NCI-H1436 (cell line): Measurements from ENCODE around the gene CDPF1.

ENCODE experiments used
- DNase-seq: peaks from one replicate; lab custom pipeline; 2025; lab: John Stamatoyannopoulos, UW

Gene CDPF1

DNA sequence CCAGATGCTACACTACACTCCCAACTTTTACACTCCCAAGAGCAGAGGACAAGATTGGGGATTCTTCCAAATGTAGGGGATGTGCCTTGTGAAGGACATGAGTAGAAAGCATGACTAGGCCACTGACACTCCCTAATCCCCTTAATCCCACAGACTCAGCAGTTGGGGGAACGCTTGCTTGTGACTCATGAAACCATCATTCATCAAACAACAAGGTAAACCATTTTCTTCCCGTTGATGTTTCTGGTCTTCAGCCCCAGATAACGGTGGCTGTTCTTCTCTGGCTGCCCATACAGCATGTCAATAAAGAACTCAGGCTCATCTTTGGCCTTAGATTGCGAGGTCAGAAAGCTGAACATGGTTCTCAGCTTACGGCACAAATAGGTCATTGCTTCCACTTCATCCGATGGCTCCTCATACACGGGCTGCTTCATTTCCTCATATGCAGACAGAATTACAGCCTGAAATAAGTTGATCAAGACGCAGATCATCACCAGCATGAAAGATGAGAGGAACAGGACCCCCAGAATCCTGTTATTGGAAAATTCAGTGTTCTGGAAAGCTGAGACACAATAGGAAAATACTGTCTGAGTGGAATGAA lies 6.4 kb upstream of the CDPF1 start:
- DNase-seq = no peak

DNA sequence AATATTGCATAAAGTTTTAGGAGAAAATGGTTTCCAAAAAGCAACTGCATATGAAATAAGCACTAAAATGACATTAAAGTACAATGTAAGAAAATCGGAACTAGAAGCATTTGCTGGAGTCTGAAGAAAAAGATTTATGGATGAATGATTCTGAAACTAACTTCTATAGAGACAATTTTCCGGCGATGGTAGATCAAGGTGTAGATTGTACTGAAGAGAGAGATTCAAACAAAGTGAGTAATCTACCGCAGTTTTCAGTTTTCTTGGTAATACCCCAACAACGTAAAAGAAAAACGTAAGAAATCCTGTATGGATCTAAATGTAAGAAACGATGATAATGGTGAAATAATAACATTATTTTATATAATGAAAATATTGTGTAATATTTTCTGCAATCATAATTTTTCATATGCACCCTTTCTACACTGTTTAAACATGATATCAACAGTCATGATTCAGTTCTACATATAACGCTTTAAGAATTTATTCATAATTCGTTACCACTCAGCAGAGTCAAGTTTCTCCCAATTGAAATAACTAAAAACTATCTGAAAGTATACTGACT lies 1.8 kb upstream of the CDPF1 start:
- no peak for DNase-seq

DNA sequence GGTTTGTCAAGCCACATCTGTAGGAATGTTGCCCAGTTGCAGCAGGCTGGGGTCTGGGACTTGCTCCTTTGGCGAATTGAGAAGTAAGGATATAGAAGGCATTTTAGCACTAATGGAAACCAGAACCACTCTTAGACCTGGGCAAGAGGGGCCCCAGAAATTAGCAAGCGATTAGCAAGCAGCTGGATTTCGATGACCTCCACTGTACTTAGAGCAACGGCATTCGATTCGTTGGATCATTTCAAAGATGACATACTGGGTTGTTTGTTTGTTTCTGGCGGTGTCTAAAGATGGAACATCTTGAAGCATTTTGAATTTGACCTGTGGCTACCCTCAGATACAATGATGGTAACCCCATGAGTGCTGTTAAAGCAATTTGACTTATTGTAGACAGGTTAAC lies 1.2 kb upstream of the CDPF1 start:
- no peak for DNase-seq

DNA sequence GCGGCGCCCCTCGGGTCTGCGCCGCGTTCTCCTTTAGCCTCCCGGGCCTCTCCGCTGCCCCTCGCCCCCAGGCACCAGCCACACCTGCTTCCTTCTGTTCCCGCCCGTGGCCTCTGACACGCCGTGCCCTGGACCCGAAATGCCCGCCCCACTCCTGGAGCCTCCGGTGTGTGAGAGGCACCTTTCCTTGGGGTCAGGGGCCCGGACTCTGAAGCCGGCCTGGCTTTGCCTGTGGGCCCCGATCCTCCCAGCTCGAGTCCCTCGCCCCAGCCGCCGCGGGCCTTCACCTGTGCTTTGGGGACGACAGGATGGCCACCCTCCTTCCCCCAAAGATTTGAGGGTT lies 661 bp upstream of the CDPF1 start:
- no peak for DNase-seq

DNA sequence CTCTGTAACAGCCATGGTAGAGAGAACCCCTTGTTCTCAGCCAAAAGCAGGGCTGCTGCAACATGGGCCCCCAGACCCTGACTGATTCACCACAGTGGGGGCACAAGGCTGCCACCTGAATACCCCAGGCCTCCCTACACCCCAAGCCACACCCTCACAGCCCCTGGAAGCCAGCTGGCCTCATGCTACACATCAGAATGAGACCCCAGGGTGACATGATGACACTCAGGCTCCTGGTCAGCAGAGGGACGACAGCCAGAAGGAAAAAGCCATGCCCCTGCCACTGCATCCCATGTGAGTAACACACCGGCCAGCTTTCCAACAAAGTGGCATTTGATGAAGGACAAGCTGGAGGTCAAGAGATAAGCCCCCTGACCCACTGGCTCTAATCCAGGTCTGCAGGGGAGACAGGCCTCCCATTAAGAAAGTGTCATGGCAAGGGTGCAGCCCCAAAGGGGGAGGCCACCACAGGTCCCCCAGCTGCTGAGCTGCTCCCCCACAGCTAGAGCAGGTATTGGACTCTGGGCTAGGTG lies 2.6 kb downstream of the CDPF1 start:
- no peak for DNase-seq

DNA sequence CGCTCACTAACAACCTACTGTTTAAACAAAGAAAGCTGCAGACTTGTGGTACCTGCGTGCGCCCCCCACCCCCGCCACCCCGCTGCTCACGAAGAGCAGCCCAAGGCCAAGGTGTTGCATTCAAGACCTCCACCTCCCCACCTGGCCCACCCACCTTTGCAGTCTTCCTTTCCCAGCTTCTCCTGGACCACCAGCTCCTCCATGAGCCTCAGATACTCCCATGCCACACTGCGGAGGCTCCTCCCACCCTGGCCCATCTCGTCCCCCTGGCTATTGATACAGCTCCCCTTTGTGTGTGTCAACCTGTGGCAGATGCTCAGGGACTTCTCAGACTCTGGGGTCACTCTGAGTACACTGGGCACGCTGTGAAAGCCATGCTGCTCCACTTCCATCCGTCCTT lies 3.9 kb downstream of the CDPF1 start:
- DNase-seq = no peak

DNA sequence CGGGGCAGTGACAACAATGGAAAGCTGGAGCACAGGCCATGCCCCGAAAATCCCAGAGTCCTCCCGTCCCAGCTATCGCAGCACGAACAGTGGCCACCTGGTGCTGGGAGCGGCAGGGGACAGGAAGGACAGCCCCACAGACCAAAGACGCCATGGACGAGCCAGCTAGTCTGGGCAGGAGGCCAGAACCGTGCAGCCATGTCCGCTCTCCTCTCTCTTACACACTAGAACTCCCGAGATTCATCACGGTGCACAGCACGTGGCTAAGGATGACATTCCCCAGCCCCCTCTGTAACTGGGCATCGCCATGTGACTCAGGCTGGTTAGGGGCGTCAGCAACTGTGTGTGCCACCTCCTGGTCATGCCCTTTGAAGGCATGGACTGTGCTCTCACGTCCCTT lies 4.6 kb downstream of the CDPF1 start:
- no peak for DNase-seq

DNA sequence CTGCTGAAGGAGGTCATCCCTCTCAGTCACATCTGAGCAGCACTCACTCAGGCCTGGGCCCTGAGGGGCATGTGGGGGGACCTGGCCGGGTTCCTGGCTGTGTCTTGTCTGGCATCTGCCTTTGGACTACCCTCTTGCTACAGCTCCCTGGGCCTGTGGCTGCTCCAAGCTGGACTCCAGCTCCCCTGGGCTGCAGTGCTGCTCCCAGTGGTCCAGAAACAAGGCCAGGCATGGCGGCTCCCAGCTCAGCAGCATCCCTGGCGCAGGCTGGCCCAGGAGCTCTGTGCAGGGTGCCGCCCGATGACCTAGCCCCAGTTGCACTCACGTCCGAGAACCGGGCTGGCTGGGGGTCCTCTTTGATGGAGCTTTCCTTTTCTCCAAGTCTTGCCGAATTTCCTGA lies 5.3 kb downstream of the CDPF1 start:
- no peak for DNase-seq

DNA sequence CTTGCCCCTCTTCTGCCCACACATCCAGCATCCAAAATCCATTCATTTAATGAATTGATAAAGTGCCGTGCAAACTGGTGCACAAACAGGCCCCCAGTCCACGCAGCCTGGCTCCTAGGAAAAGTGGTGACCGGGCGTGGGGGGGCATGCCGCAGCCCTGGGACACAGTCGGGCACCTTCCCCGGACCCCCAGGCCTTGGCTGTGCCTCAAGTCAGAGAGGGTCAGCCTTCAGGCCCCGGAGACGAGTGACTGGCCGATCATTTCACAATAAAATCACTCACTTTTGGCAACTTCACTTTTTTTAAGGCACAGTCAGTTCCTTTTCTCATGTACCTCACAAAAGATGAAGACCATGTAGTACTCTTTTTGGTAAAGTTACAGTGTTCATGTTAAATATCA lies 8.0 kb downstream of the CDPF1 start:
- no peak for DNase-seq

DNA sequence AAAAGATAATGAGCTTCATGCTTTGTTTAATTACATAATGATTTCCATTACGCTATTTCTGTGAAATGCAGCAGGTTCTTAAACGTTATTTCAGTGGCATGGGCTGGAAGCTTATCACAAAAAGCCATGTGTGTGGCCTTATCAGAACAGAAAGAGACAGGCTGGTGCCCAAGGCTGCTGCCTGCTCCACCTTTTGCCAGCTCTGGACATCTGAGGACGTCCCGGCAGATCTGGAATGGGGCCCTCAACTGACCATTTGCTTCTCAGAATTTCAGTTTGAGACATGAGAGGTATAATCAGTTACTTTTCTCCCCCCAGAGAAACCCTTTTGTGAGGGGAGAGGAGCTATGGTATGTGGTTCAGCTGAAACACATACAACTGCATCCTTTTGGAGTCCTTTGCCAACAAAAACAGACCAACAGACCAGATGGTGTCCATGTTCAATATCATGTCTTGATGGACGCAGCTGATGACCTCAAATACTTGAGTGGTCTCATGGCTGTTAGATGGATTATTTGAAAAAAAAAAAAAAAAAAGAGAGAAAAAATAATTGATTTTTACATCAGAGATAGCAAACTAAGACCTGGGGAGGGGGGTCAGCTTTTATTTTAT lies 8.6 kb downstream of the CDPF1 start:
- no peak for DNase-seq

DNA sequence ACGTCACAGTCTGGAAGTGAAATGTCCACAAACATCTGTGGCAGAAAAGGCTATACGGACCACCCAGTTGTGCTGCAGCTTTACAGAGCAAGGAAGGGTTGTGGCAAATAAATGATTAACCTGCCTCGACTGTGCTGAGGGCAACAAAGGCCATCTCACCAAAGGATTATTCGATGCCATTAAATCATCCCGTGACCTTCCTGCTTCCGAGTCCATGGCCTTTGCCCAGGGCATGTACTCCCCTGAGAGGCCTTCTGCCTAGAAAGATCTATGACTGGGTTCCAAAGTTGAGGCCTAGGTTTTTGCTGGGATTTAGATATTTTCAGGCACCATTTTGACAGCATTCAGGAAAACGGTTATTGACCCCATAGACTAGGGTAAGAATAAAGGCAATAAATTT lies 9.2 kb downstream of the CDPF1 start:
- no peak for DNase-seq

DNA sequence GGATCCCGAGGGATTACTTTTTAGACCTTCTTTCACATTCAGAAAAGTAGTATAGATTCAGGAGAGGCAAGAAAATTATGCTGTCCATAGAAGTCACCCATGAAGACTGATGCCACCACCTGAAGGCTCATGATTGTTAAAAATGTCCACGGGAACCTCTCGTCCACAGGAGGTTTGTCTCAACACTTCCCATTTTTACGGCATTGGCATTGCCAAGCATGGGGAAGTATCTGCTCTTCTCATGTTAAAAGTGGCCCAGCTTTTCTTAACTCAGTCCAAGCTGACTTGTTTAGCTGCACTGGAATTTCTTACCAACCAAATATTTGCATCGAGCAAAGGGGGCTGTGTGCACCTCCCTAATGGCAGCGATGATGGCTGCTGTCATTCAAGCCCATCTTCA lies 9.6 kb downstream of the CDPF1 start:
- DNase-seq = no peak

DNA sequence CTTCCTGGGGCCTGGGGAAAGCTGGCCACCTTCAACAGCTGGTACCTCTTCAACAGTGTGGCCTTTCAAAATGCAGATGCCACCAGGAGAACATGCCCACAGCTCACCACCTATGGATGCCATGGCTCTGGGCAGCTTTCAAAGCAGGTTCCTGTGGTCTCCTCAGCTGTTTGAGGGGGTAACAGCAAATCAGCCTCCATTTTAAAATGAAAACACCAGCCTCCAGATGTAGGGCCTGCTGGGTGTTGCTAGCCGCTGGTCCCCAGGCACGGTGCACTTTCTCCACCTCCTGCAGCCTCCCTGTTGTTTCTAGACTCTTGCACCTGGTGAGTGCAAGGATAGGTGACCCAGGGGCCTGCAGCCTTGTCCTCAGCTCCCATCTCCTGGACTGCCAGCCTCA lies 10.0 kb downstream of the CDPF1 start:
- no peak for DNase-seq

DNA sequence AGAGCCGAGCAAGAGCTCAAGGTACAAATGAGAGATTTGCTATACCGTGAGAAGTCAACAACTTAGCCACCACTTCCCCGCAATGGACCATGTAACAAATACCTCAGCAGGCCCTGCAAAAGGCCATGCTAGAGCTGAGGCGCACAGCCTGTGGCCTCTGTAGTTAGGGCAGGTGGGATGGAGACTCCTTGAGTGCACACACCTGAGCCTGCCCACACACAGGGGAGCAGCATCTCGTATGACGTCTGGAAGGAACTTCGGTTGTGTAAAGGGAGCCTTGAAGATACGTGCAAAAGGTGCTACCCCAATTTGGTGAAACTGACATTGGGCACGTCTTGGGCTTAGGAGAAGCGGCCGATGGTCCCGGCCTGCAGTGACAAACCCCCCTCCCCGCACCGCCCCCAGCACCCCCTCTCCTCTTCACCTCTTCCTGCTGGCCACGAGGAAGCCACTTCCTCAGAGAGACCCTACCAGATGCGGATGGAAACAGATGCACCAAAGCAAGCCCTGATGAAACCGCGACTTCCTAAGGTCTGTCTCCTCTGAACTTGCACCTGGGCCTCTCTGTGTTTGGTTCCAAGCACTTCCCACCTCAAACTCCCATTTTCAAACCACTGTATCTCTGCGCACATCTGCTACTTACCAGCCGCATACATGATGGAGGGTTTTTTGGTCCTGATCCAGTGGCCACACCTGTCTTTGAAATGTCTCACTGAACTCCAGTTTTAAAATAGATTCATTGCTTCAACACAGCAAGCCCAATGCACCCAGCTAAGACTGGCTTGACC lies 10.6 kb downstream of the CDPF1 start:
- DNase-seq = no peak

DNA sequence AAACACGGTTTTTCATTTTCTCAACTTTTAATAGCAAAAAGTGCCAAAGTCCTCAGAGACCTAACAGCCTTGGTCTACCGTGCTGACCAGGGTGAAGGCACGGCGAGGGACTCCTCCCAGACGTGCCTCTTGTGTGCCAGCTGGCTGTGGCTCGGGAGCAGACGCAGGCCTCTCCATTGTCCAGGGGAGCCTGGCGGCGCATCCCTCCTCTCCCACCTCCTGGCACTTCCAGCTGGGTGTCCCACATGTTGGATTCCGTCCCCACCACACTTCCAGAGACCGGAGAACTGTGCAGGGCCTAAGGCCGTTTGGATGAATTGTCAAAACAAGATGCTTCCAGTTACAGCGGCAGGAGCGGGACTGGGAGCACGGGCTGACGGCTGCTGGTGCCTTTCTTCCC lies 11.6 kb downstream of the CDPF1 start:
- DNase-seq = no peak

DNA sequence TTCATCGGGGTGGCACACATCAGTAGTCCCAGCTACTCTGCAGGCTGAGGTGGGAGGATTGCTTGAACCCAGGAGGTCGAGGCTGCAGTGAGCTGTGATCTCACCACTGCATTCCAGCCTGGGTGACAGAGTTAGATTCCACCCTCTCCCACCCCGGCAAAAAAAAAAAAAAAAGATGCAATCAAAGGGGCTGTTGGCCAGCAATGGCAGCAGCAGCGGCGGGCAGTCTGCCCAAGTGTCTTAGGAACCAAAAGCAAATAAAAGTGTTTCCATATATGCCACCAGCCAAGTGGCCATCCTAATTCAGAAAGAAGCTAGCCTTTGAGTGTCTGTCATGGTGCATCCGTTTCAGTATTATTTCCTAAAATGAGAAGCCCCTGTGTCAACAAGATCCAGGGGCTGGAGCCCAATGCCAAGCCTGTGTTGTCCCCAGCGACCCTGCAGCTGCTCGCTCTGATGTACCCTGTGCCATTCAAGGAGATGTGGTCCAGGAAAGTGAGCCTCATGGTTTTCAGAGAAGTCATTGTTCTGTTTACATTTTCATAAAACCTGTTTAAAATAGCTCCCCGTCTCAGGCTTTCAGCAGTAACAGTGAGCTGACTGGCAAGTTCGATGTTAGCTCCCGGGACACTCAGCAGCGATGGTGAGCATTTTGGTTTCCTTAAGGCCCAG lies 12.5 kb downstream of the CDPF1 start:
- no peak for DNase-seq

DNA sequence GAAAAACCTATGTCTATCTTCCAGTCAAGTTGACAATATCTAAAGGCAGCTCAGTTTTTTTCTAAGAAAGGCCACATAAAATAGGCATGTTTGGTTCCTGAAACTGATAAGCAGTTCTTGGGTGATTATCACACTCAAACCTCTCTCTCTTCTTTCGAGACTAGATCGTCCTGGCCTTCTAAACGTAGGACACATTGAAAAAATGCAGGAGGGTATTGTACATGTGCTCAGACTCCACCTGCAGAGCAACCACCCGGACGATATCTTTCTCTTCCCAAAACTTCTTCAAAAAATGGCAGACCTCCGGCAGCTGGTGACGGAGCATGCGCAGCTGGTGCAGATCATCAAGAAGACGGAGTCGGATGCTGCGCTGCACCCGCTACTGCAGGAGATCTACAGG lies 15.1 kb downstream of the CDPF1 start:
- DNase-seq = no peak

DNA sequence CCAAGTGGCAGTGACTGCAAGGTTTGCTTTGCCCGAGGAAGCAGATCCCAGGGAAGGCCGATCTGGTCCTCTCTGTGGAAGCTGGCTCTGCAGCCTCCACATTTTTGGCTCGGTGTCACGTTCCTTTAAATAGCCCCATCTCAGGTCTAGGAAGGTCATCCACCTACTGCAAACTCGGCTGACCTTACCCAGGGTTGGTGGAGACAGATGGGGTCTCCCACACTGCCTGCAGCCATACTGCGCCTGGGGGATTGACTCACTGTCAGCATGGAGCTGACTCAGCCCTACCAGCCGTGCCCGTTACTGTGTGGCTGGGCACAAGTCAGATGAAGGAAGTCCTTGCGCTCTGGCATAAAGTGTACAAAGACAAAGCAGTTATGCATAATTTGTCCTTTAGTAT lies 16.9 kb downstream of the CDPF1 start:
- peak; percentile 35 for DNase-seq

DNA sequence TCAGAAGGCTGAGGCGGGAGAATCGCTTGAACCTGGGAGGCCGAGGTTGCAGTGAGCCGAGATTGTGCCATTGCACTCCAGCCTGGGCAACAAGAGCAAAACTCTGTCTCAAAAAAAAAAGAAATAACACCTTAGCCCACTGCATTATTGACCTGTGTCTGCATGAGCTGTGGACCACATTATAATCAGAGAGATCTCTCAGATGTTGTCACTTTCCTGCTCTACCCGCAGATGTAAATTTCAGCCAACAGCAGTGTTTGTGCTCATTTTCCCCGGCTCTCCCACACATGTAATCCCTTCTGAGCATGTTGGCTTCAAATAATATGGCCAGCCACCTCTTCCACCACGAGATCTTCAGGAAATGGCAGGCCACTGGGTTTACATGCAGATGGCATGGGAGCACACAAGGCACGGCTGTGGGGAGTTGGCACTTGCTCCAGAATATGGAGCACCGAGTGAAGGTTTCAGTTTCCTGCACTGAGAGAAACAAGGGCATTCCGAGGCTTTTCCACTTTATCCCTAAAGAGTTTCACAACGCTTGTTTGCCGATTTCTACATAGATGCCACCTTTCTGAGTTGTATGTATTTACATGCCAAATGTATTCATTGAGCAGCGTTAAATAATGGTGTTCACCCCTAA lies 19.7 kb downstream of the CDPF1 start:
- no peak for DNase-seq

DNA sequence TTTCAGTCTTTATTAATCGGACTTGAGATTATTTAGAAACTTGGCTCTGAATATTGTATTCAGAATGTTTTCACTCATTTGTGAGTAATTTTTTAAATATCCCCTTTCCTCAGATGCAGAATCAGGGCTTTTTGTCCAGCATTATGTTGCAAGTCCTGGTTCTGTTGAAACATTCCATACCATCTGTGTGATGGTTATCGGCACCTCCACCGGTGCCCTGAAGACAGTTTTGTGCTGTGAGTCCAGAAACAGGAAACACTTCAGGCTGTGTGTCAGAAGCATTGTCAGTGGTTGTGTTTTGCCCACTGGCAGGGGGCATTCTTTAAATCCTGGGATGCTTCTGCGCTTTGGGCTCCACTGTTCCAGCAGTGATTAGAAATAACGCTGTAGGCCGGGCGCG lies 20.4 kb downstream of the CDPF1 start:
- no peak for DNase-seq

DNA sequence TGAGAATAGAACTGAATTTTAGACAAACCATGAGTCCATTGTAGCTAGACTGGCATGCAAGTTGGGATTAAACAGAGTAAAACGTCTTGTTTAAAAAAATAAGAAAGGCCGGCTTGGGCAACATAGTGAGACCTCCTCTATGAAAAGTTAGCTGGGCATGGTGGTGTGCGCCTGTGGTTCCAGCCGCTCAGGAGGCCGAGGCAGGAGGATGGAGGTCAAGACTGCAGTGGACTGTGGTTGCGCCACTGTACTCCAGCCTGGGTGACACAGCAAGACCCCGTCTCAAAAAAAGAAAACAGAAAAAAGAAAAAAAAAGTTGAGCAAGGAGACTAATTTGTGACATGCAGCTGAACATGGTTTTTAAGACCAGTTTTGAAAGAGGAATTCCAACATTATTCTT lies 23.5 kb downstream of the CDPF1 start:
- no peak for DNase-seq

DNA sequence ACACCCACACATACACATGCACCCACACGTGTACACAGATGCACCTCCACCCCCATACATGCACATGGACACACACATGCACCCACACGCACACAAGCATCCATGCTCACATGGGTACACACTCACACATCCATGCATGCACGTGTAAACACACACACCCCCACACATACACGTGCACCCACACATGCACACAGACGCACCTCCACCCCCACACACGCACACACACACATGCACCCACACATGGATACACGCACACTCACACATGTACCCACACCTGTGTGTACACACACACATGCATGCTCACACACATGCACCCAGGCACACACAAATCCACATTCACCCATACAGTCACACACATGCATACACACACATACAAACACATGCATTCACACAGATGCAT lies 24.5 kb downstream of the CDPF1 start:
- DNase-seq = no peak
